ENCODE data around the gene TMEM259. TPM values are rescaled to one million over a fixed set of nuclear protein-coding genes. Genes with fewer than 3 reads are reported as not detected.

The TMEM259 gene
- total and polyA plus RNA-seq, 9 of the 15 experiments (the other 6 are each of a cell fraction or from before 2014, with no cell fraction given) = 0.52 to 231 (median 63.6) TPM

- DNase-seq (ENCODE audit: extremely low read depth in 1 of 4, low spot score in 3 of 4) (peak in 2 of 4 experiments; percentile 32 to 55), ATAC-seq (no peak), FAIRE-seq (no peak)
- no peaks in the 10 kb centered on the region for H3K9me3 ChIP-seq (replicated peaks; ENCODE audit: control insufficient read depth, insufficient read depth, low read depth, low read length)
- WGBS (ENCODE audit: insufficient coverage, low coverage, missing lambda C conversion rate) = 86% methylated on average over 22 of the region's 29 CpGs
- in situ Hi-C loops (cut with MboI) = no loop called here
- H2AFZ ChIP-seq (ENCODE audit: low read depth, low read length) = no peak overlapping the region
- H3K4me2 ChIP-seq (ENCODE audit: insufficient read depth, low read length) = no peak overlapping the region
- ChIA-PET POLR2A (interaction anchor here (1.0 to 11.0 kb wide), 3 partner anchors 7 to 14 kb away, joined by 4 to 176 read pairs (median 4); partner anchors contain the start of gene CNN2), CTCF (ENCODE audit: low intra/inter-chr PET ratio) (no interaction called here)
- BruUV-seq (replicated peaks) = no TSS peak
- H3K27ac ChIP-seq (ENCODE audit: extremely low read depth, low read depth, low read length) = no peak overlapping the region
- H3K27me3 ChIP-seq (ENCODE audit: control insufficient read depth in 2 of 2, insufficient read depth in 2 of 2, low read length in 2 of 2) = no peaks in the 10 kb centered on the region
- no peak overlapping the region for H3K4me3 ChIP-seq
- H3K36me3 ChIP-seq (ENCODE audit: control insufficient read depth, insufficient read depth, low read length) = peaks cover 50% of the 10 kb centered on the region
- H3K9ac ChIP-seq (ENCODE audit: insufficient read depth in 1 of 2, low read depth in 2 of 2, low read length in 2 of 2) = peak overlapping the region in 1 of 2 experiments; percentile 40; a peak in 1 of 4 replicates
- peaks cover 22 to 52% of the 10 kb centered on the region in 2 experiments for H3K4me1 ChIP-seq (replicated peaks in 1 of 2; ENCODE audit: control insufficient read depth in 2 of 2, insufficient read depth in 2 of 2, low read length in 2 of 2)
- peaks cover 9% of the 10 kb centered on the region for H3K79me2 ChIP-seq (ENCODE audit: control insufficient read depth, insufficient read depth, low read length)
- H4K20me1 ChIP-seq (replicated peaks; ENCODE audit: control insufficient read depth, insufficient read depth, low read length) = no peaks in the 10 kb centered on the region
- no peaks in the 10 kb centered on the region for H3K9me1 ChIP-seq (ENCODE audit: control insufficient read depth, insufficient read depth, low read length)
- intact Hi-C loops (cut with micrococcal nuclease) = no loop called here
- TF ChIP-seq FOXJ3 (CRISPR knock-in tag; IDR thresholded peaks at IDR 0.05) = no peak
- TF ChIP-seq FOXA1 (IDR thresholded peaks at IDR 0.05; ENCODE audit: borderline replicate concordance) = no peak
- no peak for TF ChIP-seq ZNF512 (tag; IDR thresholded peaks at IDR 0.05)
- no peak for TF ChIP-seq E2F5 (CRISPR knock-in tag; IDR thresholded peaks at IDR 0.05)
- peak; percentile 48; the same call in 1 of the 2 replicates for TF ChIP-seq TFAP4 (CRISPR knock-in tag; IDR thresholded peaks at IDR 0.05; ENCODE audit: borderline replicate concordance)
- TF ChIP-seq ZNF311 (CRISPR knock-in tag; IDR thresholded peaks at IDR 0.05) = no peak
- no peak for TF ChIP-seq RREB1 (CRISPR knock-in tag; IDR thresholded peaks at IDR 0.05)
- no peak for TF ChIP-seq TEAD2 (tag; IDR thresholded peaks at IDR 0.05)
- no peak for TF ChIP-seq PTTG1 (tag; IDR thresholded peaks at IDR 0.05; ENCODE audit: low read depth)
- no peak for TF ChIP-seq TAF1 (IDR thresholded peaks at IDR 0.05; ENCODE audit: control insufficient read depth, extremely low read depth, insufficient read depth, low read length, severe bottlenecking)
These were observed 15.2 kb upstream of the TMEM259 start for GRCh38 chr19:1035998-1036621.
